K562 (cell line): ENCODE data around the gene OR52A5. TPM values are rescaled to one million over a fixed set of nuclear protein-coding genes. Genes with fewer than 3 reads are reported as not detected.
"Not testable (repeated sequence)": the region's sequence is repeated elsewhere in the genome, so short reads cannot be mapped to it uniquely, and the experiment has no call there.

Source experiments
- ATAC-seq: fragments of 200-7000 bp; cut with Tn5 transposase; 3 replicates; pipeline ENCODE4 v1.9.1; 2020; ENCODE audit warnings: moderate library complexity
- BruUV-seq: library from RNA; stranded (reverse); fragments of 400-500 nt; replicated peaks from 2 replicates; lab custom pipeline; 2021; lab: Mats Ljungman, UMichigan
- CTCF ChIA-PET: fragments of 300-600 bp; formaldehyde crosslinking; extraction: SDS; loops from one replicate; lab custom pipeline; 2021; ENCODE audit warnings: low intra/inter-chr PET ratio; lab: Yijun Ruan, JAX
- POLR2A ChIA-PET: fragments of 300-600, 350-650 bp; sonication (Branson Sonifier 250); formaldehyde crosslinking; extraction: SDS; loops from one replicate; lab custom pipeline; 2021; ENCODE audit warnings: antibody characterized with exemption, inconsistent platforms; lab: Yijun Ruan, JAX
- DNase-seq, 4 experiments: peaks; one replicate each; pipeline versions ENCODE4 v3.0.0 to v3.0.0-alpha.2; 2011 to 2018; ENCODE audit warnings: low spot score in 3 of 4, mixed read lengths in 3 of 4; ENCODE audit errors: extremely low read depth in 1 of 4
- FAIRE-seq: peaks from 2 replicates; lab custom pipeline; 2011; peaks lifted over from hg19 to GRCh38; lab: Jason Lieb, UNC
- H2AFZ ChIP-seq: 2 replicates; pipeline ENCODE4 v1.6.0; 2011; ENCODE audit warnings: low read depth, low read length, control low read depth, inconsistent platforms
- H3K27ac ChIP-seq: fragments of 200-600 bp; 3 replicates; pipeline ENCODE4 v1.8.0; 2011; ENCODE audit warnings: low read depth, mild to moderate bottlenecking, control low read depth, inconsistent platforms, low read length, moderate library complexity, mixed read lengths; ENCODE audit errors: extremely low read depth
- H3K27me3 ChIP-seq, 2 experiments: fragments of 300-600 bp in 1 of 2; 2 replicates in 1 of 2; 3 replicates in 1 of 2; pipeline versions ENCODE4 v1.6.0 to v1.8.0; 2011; ENCODE audit warnings: inconsistent platforms in 2 of 2, low read length in 2 of 2, mild to moderate bottlenecking in 1 of 2, mixed read lengths in 1 of 2, moderate library complexity in 1 of 2; ENCODE audit not compliant: control insufficient read depth in 2 of 2, insufficient read depth in 2 of 2
- H3K36me3 ChIP-seq: fragments of 300-600 bp; 3 replicates; pipeline ENCODE4 v1.8.0; 2011; ENCODE audit warnings: mild to moderate bottlenecking, low read length, inconsistent platforms; ENCODE audit not compliant: control insufficient read depth, insufficient read depth
- H3K4me1 ChIP-seq, 2 experiments: fragments of 200-600 bp in 1 of 2; replicated peaks in 1 of 2; 2 replicates in 1 of 2; 3 replicates in 1 of 2; pipeline versions ENCODE4 v1.5.1 to v1.8.0; 2011; ENCODE audit warnings: inconsistent platforms in 2 of 2, low read length in 2 of 2, mild to moderate bottlenecking in 1 of 2, mixed read lengths in 1 of 2, moderate library complexity in 1 of 2; ENCODE audit not compliant: control insufficient read depth in 2 of 2, insufficient read depth in 2 of 2
- H3K4me2 ChIP-seq: 2 replicates; pipeline ENCODE4 v1.6.1; 2011; ENCODE audit warnings: low read length, control low read depth, inconsistent platforms, mixed read lengths; ENCODE audit not compliant: insufficient read depth
- H3K4me3 ChIP-seq: fragments of 200-600 bp; sonication (generic), shearing (Covaris generic); 2 replicates; pipeline ENCODE4 v1.5.1; 2016; ENCODE audit warnings: control low read depth, inconsistent platforms
- H3K79me2 ChIP-seq: fragments of 200-600 bp; 3 replicates; pipeline ENCODE4 v1.8.0; 2011; ENCODE audit warnings: low read length, inconsistent platforms; ENCODE audit not compliant: control insufficient read depth, insufficient read depth
- H3K9ac ChIP-seq, 2 experiments: 2 replicates each; pipeline versions ENCODE4 v1.6.0 to v1.6.1; 2011; ENCODE audit warnings: low read depth in 2 of 2, low read length in 2 of 2, control low read depth in 1 of 2, inconsistent platforms in 1 of 2, mild to moderate bottlenecking in 1 of 2, mixed read lengths in 1 of 2; ENCODE audit not compliant: insufficient read depth in 1 of 2
- H3K9me1 ChIP-seq: one replicate; pipeline ENCODE4 v1.6.0; 2011; ENCODE audit warnings: inconsistent platforms, mild to moderate bottlenecking, low read length, moderate library complexity; ENCODE audit not compliant: control insufficient read depth, insufficient read depth
- H3K9me3 ChIP-seq: replicated peaks from 2 replicates; pipeline ENCODE4 v1.5.1; 2011; ENCODE audit warnings: low read depth, low read length, inconsistent platforms; ENCODE audit not compliant: control insufficient read depth, insufficient read depth
- H4K20me1 ChIP-seq: replicated peaks from 2 replicates; pipeline ENCODE4 v1.6.1; 2011; ENCODE audit warnings: low read length, inconsistent platforms, mixed read lengths; ENCODE audit not compliant: control insufficient read depth, insufficient read depth
- ATF3 ChIP-seq, 2 experiments: fragments of 450-650 bp in 1 of 2; sonication (generic) in 1 of 2; formaldehyde crosslinking in 1 of 2; IDR thresholded peaks in 1 of 2; conservative IDR thresholded peaks in 1 of 2; 2 replicates each; pipeline versions ENCODE4 v1.6.1 to v1.8.1; 2016 to 2023; ENCODE audit warnings: mild to moderate bottlenecking in 2 of 2, moderate library complexity in 2 of 2, inconsistent platforms in 1 of 2, missing genetic modification reagents in 1 of 2
- CBFA2T3 ChIP-seq: fragments of 450-650 bp; IDR thresholded peaks from 2 replicates; pipeline ENCODE4 v1.6.1; 2017
- CC2D1A ChIP-seq: fragments of 450-650 bp; IDR thresholded peaks from 2 replicates; pipeline ENCODE4 v1.6.1; 2017; ENCODE audit warnings: mild to moderate bottlenecking
- CCNT2 ChIP-seq: IDR thresholded peaks from 2 replicates; pipeline ENCODE4 v1.6.1; 2011; ENCODE audit warnings: borderline replicate concordance, low read depth, mild to moderate bottlenecking, moderate library complexity, mixed read lengths, low read length; ENCODE audit not compliant: insufficient read length; ENCODE audit errors: extremely low read depth
- GATA2 ChIP-seq: sonication (generic); formaldehyde crosslinking; IDR thresholded peaks from 2 replicates; pipeline ENCODE4 v1.4.0; 2020; ENCODE audit warnings: mild to moderate bottlenecking, missing genetic modification reagents
- JUND ChIP-seq, 2 experiments: IDR thresholded peaks; 2 replicates in 1 of 2; 3 replicates in 1 of 2; pipeline ENCODE4 v1.6.1; 2011; ENCODE audit warnings: borderline replicate concordance in 2 of 2, low read depth in 2 of 2, low read length in 2 of 2, improper control_type of control experiment in 1 of 2, missing biosample characterization in 1 of 2, missing genetic modification characterization in 1 of 2, missing genetic modification reagents in 1 of 2
- NCOR1 ChIP-seq: fragments of 450-650 bp; IDR thresholded peaks from 2 replicates; pipeline ENCODE4 v1.6.1; 2016; ENCODE audit warnings: mild to moderate bottlenecking, moderate library complexity
- NFIC ChIP-seq: fragments of 450-650 bp; IDR thresholded peaks from 2 replicates; pipeline ENCODE4 v1.6.1; 2017; ENCODE audit warnings: mild to moderate bottlenecking, inconsistent platforms
- SMARCE1 ChIP-seq: fragments of 450-650 bp; IDR thresholded peaks from 2 replicates; pipeline ENCODE4 v1.7.1; 2016; ENCODE audit warnings: mild to moderate bottlenecking
- TRIM24 ChIP-seq, 2 experiments: fragments of 450-650 bp; IDR thresholded peaks; 2 replicates each; pipeline ENCODE4 v1.6.1; 2016
- ZBTB40 ChIP-seq, 2 experiments: fragments of 450-650 bp in 1 of 2; sonication (generic) in 1 of 2; formaldehyde crosslinking in 1 of 2; IDR thresholded peaks; 2 replicates each; pipeline versions ENCODE4 v1.7.1 to v1.9.0; 2016 to 2022; ENCODE audit warnings: inconsistent platforms in 1 of 2, mild to moderate bottlenecking in 1 of 2, missing genetic modification reagents in 1 of 2
- WGBS: fragments of 100-300 bp; shearing (Covaris generic); methylation state at CpG from one replicate; pipeline ENCODE4 v1.1.6; 2016; ENCODE audit warnings: low coverage, mixed read lengths; ENCODE audit not compliant: insufficient coverage; ENCODE audit errors: missing lambda C conversion rate; 5-methylcytosine and 5-hydroxymethylcytosine counted together
- in situ Hi-C: fragments of 300-500 bp; cut with MboI; formaldehyde crosslinking; loops from 4 replicates; pipeline ENCODE4 v1.15.0; 2018; ENCODE audit warnings: inconsistent platforms, mixed read lengths
- intact Hi-C: fragments of 100-400 bp; cut with micrococcal nuclease; formaldehyde crosslinking; loops from 2 replicates; pipeline ENCODE4 v1.14.2; 2022
- polyA plus RNA-seq, 8 experiments: library from polyadenylated mRNA; depleted of rRNA in 4 of 8; stranded (reverse) in 5 of 8; unstranded in 3 of 8; fragments of >200 nt; fragmentation: Nextera tagmentation in 2 of 8; fragmentation: Illumina TruSeq in 1 of 8; extraction: Ambion mirVana in 2 of 8; extraction: Trizol in 1 of 8; gene quantifications; 2 replicates each; pipeline versions ENCODE4 v1.2.1 to v1.2.3, GENCODE V29; 2011 to 2014; ENCODE audit warnings: inconsistent platforms in 1 of 8, missing spikeins in 1 of 8
- total RNA-seq, 7 experiments: library from RNA; depleted of rRNA in 6 of 7; stranded (reverse); fragments of >200 nt in 6 of 7; fragmentation: Illumina TruSeq in 2 of 7; extraction: Trizol in 2 of 7; gene quantifications; 2 replicates each; pipeline versions ENCODE4 v1.2.1 to v1.2.3, GENCODE V29; 2011 to 2021; ENCODE audit warnings: low replicate concordance in 1 of 7

The OR52A5 gene
- total and polyA plus RNA-seq, 9 of the 15 experiments (the other 6 are each of a cell fraction or from before 2014, with no cell fraction given) = 0.04 to 1.1 (median 0.94) TPM; not detected in 6

GRCh38 chr11:5160217-5160616 lies 22.1 kb upstream of the OR52A5 start:
- DNase-seq (peak in 1 of 4 experiments; percentile 70), FAIRE-seq (peak; percentile 68), ATAC-seq (peak; percentile 76)
- BruUV-seq; intact Hi-C loops; H4K20me1 ChIP-seq; H3K4me1 ChIP-seq; H3K4me3 ChIP-seq; H3K79me2 ChIP-seq; H3K9me1 ChIP-seq; H3K9me3 ChIP-seq; H2AFZ ChIP-seq; H3K27me3 ChIP-seq; CTCF ChIA-PET; H3K9ac ChIP-seq; H3K36me3 ChIP-seq; TF ChIP-seq JUND (tag; IDR thresholded peaks at IDR 0.05; ENCODE audit: borderline replicate concordance, low read depth, low read length); ATF3 (CRISPR knock-in tag; conservative IDR thresholded peaks at IDR 0.05); ZBTB40 (CRISPR knock-in tag; IDR thresholded peaks at IDR 0.05): not testable (repeated sequence)
- H3K4me2 ChIP-seq = peak overlapping the region; percentile 55; the same call in 1 of the 2 replicates
- POLR2A ChIA-PET = interaction anchor here (0.7 kb wide), 1 partner anchor 324 kb away, joined by 3 read pairs; no protein-coding TSS in a partner anchor
- H3K27ac ChIP-seq = peak overlapping the region; percentile 7; the same call in 1 of the 3 replicates
- 7% methylated on average over 3 of the region's 4 CpGs for WGBS
- in situ Hi-C loops = loop anchor here (5.0 kb wide), 1 partner anchor 1513 kb away; the partner anchor contains the start of gene ART1
- TF ChIP-seq TRIM24 (IDR thresholded peaks at IDR 0.05) = peak; percentile 69 to 81
- peak; percentile 96 for TF ChIP-seq CBFA2T3
- peak; percentile 94 for TF ChIP-seq NCOR1
- peak; percentile 92 for TF ChIP-seq SMARCE1
- TF ChIP-seq JUND (IDR thresholded peaks at IDR 0.05; ENCODE audit: borderline replicate concordance, low read depth, low read length) = 0 out of 2 replicates have a peak, but pooled peaks have one; percentile 23
- peak; percentile 49 for TF ChIP-seq CCNT2
- peak; percentile 78 for TF ChIP-seq ATF3 (IDR thresholded peaks at IDR 0.05)
- TF ChIP-seq GATA2 = peak; percentile 64
- peak; percentile 80 for TF ChIP-seq NFIC
- TF ChIP-seq CC2D1A = peak; percentile 90
- TF ChIP-seq ZBTB40 (IDR thresholded peaks at IDR 0.05) = peak; percentile 74
